Body of pancreas (tissue), 4 donors: ENCODE data around the gene BMAL1. TPM values are rescaled to one million over a fixed set of nuclear protein-coding genes. Genes with fewer than 3 reads are reported as not detected.
A peak's percentile ranks its signal among the peaks of the same experiment; 100 is the strongest.

Experiments
- ATAC-seq: fragments of 150-250 bp; one replicate; pipeline ENCODE4 v1.9.1; 2016
- DNase-seq, 4 donors: peaks; one replicate each; pipeline ENCODE4 v3.0.0-alpha.2; 2019
- H3K27ac ChIP-seq, 4 donors: fragments of 200-600 bp; sonication (generic); 1 replicate in 3 of 4; 2 replicates in 1 of 4; pipeline versions ENCODE4 v1.5.1 to v1.6.1; 2016 to 2019; ENCODE audit warnings: mild to moderate bottlenecking in 1 of 4, mixed read lengths in 1 of 4, moderate library complexity in 1 of 4
- H3K27me3 ChIP-seq, 2 donors: fragments of 200-600 bp; sonication (generic); one replicate each; pipeline ENCODE4 v1.6.0; 2016; ENCODE audit warnings: mild to moderate bottlenecking in 1 of 2
- H3K36me3 ChIP-seq, 2 donors: fragments of 200-600 bp; sonication (generic); replicated peaks in 1 of 2; 2 replicates each; pipeline ENCODE4 v1.5.1; 2016; ENCODE audit warnings: low read depth in 2 of 2; ENCODE audit not compliant: insufficient read depth in 1 of 2
- H3K4me1 ChIP-seq: fragments of 200-600 bp; sonication (generic); one replicate; pipeline ENCODE4 v1.6.0; 2016
- H3K4me3 ChIP-seq, 2 donors: fragments of 200-600 bp; sonication (generic); 1 replicate in 1 of 2; 2 replicates in 1 of 2; pipeline ENCODE4 v1.5.1; 2016 to 2019
- H3K9me3 ChIP-seq, 3 donors: fragments of 200-600 bp; sonication (generic); 1 replicate in 2 of 3; 2 replicates in 1 of 3; pipeline ENCODE4 v1.5.1; 2016
- CTCF ChIP-seq, 7 experiments: fragments of 450-650 bp in 4 of 7; fragments of 200-600 bp in 3 of 7; sonication (generic) in 3 of 7; IDR thresholded peaks; one replicate each; pipeline ENCODE4 v1.5.1; 2016 to 2019; ENCODE audit warnings: antibody characterized with exemption in 7 of 7
- POLR2A ChIP-seq, 3 donors: fragments of 450-650 bp; IDR thresholded peaks; one replicate each; pipeline ENCODE4 v1.6.1; 2016; ENCODE audit warnings: antibody characterized with exemption in 3 of 3, mild to moderate bottlenecking in 2 of 3
- WGBS, 2 donors: methylation state at CpG; one replicate each; pipeline ENCODE4 v1.1.5; 2017; 5-methylcytosine and 5-hydroxymethylcytosine counted together
- intact Hi-C: fragments of 100-400 bp; cut with DNase I; formaldehyde crosslinking; loops from one replicate; pipeline ENCODE4 v1.15.1; 2023
- total RNA-seq, 2 donors: library from RNA; depleted of rRNA; stranded (reverse); fragments of >200 nt; gene quantifications; one replicate each; pipeline ENCODE4 v1.1.0, GENCODE V29; 2016

Gene BMAL1
- total RNA-seq, 2 donors from 2014 or later: 19.5 to 35.3 TPM

GRCh38 chr11:13268791-13269190, 8.8 kb upstream of the BMAL1 start:
- Histone ChIP-seq H3K9me3 (no peaks in the 10 kb centered on the region), H3K27me3 (no peaks in the 10 kb centered on the region), H3K4me3 (no peak overlapping the region), H3K27ac (no peak overlapping the region), H3K36me3 (no peaks in the 10 kb centered on the region), H3K4me1 (no peaks in the 10 kb centered on the region)
- DNase-seq (no peak), ATAC-seq (no peak)
- TF ChIP-seq CTCF (IDR thresholded peaks at IDR 0.05) (no peak), POLR2A (IDR thresholded peaks at IDR 0.05) (no peak)
- intact Hi-C loops: no loop called here

DNA sequence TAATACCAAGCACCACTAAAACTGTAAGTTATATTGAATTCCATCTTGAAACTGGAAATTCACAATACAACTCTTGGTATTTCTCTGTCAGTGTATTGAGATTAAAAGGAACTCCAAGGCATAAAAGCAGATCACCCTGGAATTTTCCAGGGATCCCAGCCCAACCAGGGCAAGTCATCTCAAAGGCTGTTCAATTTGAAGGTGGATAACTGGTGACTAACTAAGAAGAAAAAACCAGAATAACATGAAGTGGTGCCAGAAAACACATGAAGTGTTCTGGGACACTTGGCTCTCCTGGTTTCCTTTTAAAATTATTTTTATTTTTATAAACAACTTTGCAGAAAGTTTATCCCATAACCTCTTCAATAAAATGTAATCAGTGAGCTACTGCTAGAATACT, 7.8 kb upstream of the BMAL1 start:
- H3K27ac ChIP-seq: no peak overlapping the region
- ATAC-seq (no peak), DNase-seq (no peak)
- no peaks in the 10 kb centered on the region for H3K36me3 ChIP-seq
- H3K4me3 ChIP-seq: no peak overlapping the region
- no peaks in the 10 kb centered on the region for H3K27me3 ChIP-seq
- H3K4me1 ChIP-seq: no peaks in the 10 kb centered on the region
- H3K9me3 ChIP-seq: no peaks in the 10 kb centered on the region
- intact Hi-C loops: no loop called here
- TF ChIP-seq CTCF (IDR thresholded peaks at IDR 0.05) (no peak), POLR2A (IDR thresholded peaks at IDR 0.05) (no peak)

DNA sequence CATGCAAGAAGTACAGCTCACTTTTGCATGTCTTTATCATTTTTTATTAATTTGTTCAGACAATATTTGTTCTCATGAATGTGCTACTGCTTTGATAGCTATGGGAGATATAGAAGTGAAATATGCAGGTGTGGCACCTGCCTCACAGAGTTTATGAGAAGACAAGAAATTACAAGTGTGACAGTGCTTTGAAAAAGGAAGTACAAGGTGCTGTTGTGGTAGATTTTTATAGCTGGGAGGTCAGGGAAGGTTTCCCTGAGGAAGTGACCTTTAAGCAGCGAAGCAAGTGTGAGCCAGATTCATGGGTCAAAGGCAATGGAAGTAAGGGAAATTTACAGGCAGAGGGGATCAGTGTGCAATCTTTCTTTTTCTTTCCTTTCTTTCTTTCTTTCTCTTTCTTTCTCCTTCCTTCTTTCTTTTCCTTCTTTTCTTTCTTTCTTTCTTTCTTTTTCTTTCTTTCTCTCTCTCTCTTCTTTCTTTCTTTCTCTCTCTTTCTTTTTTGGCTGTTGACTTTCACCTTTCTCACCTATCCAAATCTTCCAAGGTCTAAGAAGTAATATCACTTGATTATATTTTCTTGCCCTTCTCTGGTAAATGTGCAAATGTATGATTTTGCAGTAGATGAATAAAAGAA, 6.4 kb upstream of the BMAL1 start:
- no peak for DNase-seq
- WGBS, 2 donors: 46 to 55% methylated on average over 1 of the region's 1 CpG
- H3K27me3 ChIP-seq: no peaks in the 10 kb centered on the region
- no peak overlapping the region for H3K27ac ChIP-seq
- H3K9me3 ChIP-seq: no peaks in the 10 kb centered on the region
- no peak for ATAC-seq
- H3K4me3 ChIP-seq: no peak overlapping the region
- H3K36me3 ChIP-seq: no peaks in the 10 kb centered on the region
- intact Hi-C loops: no loop called here
- TF ChIP-seq POLR2A (IDR thresholded peaks at IDR 0.05): no peak
- TF ChIP-seq CTCF (IDR thresholded peaks at IDR 0.05): no peak
- peaks cover under 1% of the 10 kb centered on the region for H3K4me1 ChIP-seq

GRCh38 chr11:13276454-13276831, 1.1 kb upstream of the BMAL1 start:
- no peaks in the 10 kb centered on the region for H3K9me3 ChIP-seq
- ATAC-seq: no peak
- peaks cover 29% of the 10 kb centered on the region for H3K4me1 ChIP-seq
- no peaks in the 10 kb centered on the region for H3K36me3 ChIP-seq
- TF ChIP-seq POLR2A (IDR thresholded peaks at IDR 0.05) (no peak), CTCF (IDR thresholded peaks at IDR 0.05) (no peak)
- intact Hi-C loops: no loop called here
- H3K4me3 ChIP-seq: peak overlapping the region; percentile 41 to 80
- WGBS, 2 donors: 3 to 5% methylated on average over 8 of the region's 8 CpGs
- H3K27me3 ChIP-seq: no peaks in the 10 kb centered on the region
- peak overlapping the region in 3 of 4 donors; percentile 87 to 94 (median 88) for H3K27ac ChIP-seq
- peak in 1 of 4 donors; percentile 21 for DNase-seq
